ENCODE data around the gene EFCAB8.

DNA sequence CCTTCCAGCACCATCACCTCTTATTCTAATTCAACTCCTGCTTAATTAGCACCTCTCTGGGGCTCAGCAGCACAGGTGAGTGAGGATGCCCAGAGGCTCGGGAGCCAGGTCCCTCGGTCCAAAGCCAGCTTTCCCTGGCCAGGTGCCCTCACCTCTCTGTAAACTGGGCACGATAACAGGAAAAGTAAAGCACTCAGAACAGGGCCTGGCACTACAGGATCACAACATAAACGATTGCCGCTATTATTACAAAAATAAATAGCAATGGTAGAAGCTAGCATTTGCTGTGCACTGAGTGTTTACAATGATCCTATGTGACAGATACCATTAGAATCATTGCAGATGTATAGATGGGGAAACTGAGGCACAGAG lies 151.4 kb downstream of the EFCAB8 start:
- no peak for TF ChIP-seq POLR2A (IDR thresholded peaks at IDR 0.05; ENCODE audit: extremely low read depth, insufficient read length)
- TF ChIP-seq, protein P1, sequence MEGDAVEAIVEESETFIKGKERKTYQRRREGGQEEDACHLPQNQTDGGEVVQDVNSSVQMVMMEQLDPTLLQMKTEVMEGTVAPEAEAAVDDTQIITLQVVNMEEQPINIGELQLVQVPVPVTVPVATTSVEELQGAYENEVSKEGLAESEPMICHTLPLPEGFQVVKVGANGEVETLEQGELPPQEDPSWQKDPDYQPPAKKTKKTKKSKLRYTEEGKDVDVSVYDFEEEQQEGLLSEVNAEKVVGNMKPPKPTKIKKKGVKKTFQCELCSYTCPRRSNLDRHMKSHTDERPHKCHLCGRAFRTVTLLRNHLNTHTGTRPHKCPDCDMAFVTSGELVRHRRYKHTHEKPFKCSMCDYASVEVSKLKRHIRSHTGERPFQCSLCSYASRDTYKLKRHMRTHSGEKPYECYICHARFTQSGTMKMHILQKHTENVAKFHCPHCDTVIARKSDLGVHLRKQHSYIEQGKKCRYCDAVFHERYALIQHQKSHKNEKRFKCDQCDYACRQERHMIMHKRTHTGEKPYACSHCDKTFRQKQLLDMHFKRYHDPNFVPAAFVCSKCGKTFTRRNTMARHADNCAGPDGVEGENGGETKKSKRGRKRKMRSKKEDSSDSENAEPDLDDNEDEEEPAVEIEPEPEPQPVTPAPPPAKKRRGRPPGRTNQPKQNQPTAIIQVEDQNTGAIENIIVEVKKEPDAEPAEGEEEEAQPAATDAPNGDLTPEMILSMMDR (IDR thresholded peaks at IDR 0.05; ENCODE audit: low read depth, low read length), result no peak

Data from NB4 (cell line).